Raji (cell line): ENCODE measurements around the gene TMPRSS9.
A peak's percentile ranks its signal among the peaks of the same experiment; 100 is the strongest.

Experiments
- POLR2A ChIP-seq: IDR thresholded peaks from 2 replicates; pipeline ENCODE4 v1.6.1; 2011; ENCODE audit warnings: low read depth, low read length, control low read depth; ENCODE audit not compliant: insufficient read depth

Gene TMPRSS9

DNA sequence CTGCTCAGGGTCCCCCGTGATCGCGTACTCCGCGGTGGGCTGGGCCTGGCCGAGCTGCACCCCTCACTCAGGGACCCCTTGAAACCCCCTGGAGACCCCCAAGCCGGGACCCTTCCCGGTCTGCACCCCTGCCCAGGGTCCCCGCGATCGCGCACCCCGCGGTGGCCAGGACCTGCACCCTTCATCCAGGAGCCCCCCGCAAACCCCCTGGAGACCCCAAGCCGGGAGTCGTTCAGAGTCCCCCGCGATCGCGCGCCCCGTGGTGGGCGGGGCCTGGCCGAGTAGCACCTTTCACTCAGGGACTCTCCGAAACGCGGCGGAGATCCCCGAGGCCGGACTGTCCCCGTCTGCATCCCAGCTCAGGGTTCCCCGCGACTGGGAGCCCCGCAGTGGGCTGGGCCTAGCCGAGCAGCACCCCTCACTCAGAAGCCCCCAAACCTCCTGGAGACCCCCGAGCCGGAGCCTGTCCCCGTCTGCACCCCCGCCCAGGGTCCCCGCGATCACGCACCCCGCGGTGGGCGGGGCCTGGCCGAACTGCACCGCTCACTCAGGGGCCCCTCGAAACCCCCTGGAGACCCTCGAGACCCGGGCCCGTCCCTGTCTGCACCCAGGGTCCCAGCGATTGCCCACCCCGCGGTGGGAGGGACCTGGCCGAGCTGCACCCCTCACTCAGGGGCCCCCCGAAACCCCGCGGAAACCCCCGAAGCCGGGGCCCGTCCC is 95.9 kb downstream of the TMPRSS9 start:
- TF ChIP-seq POLR2A: no peak

- no peak for TF ChIP-seq POLR2A
Measured at GRCh38 chr19:2457394-2458037, 97.5 kb downstream of the TMPRSS9 start.

DNA sequence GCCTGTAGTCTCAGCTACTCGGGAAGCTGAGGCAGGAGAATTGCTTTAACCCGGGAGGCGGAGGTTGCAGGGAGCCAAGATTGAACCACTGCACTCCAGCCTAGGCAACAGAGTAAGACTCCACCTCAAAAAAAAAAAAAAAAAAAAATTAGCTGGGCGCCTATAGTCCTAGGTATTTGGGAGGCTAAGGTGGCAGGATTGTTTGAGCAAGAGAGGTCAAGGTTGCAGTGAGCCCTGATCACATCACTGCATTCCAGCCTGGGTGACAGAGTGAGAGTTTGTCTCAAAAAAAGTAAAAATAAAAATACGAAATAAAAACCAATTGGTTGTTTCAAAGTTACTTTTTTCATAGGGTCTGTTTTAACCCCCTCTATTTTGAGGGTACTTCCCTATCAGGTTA is 98.0 kb downstream of the TMPRSS9 start:
- TF ChIP-seq POLR2A: no peak

- TF ChIP-seq POLR2A: no peak
Measured at GRCh38 chr19:2460245-2460644, 100.2 kb downstream of the TMPRSS9 start.

- 0 out of 2 replicates have a peak, but pooled peaks have one; percentile 37 for TF ChIP-seq POLR2A
Measured at GRCh38 chr19:2461751-2462634, 101.9 kb downstream of the TMPRSS9 start.

DNA sequence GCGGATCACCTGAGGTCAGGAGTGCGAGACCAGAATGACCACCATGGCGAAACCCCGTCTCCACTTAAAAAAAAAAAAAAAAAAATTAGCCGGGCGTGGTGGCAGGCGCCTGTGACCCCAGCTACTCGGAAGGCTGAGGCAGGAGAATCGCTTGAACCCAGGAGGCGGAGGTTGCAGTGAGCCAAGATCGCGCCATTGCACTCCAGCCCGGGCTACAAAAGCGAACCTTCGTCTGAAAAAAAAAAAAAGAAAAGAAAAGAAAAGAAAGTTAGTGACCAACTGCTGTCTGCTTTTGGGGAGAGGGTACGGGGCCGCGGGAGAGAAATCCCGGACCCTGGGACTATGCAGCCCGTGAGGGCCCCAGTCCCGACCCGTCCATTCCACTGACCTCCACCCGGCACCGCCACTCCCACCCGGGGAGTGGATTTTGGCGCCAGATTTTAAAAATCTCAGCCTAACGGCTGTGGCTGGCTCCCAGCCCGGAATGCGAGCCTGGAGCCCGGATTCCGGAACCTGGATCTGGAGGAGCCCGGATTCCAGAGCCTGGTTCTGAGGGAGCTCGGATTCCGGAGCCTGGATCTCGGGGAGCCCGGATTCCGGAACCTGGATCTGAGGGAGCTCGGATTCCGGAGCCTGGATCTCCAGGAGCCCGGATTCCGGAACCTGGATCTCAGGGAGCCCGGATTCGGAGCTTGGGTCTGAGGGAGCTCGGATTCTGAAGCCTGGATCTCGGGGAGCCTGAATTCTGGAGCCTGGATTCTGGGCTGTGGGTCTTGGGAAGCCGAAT is 102.8 kb downstream of the TMPRSS9 start:
- TF ChIP-seq POLR2A: no peak

DNA sequence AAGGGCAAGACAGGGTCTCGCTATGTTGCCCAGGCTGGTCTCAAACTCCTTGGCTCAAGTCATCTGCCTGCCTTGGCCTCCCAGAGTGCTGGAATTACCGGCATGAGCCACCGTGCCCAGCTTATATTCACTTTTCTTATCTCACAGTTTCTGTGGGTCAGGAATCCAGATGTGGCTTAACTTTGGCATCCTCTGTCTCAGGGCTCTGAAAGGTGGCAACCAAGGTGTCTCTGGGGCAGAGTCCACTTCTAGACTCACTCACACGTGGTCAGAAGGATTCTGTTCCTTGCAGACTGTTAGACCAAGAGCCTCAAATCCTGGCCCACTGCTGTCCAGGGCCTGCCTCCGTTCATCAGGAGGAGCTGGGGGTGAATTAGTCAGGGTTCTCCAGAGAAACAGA is 104.3 kb downstream of the TMPRSS9 start:
- TF ChIP-seq POLR2A: no peak

DNA sequence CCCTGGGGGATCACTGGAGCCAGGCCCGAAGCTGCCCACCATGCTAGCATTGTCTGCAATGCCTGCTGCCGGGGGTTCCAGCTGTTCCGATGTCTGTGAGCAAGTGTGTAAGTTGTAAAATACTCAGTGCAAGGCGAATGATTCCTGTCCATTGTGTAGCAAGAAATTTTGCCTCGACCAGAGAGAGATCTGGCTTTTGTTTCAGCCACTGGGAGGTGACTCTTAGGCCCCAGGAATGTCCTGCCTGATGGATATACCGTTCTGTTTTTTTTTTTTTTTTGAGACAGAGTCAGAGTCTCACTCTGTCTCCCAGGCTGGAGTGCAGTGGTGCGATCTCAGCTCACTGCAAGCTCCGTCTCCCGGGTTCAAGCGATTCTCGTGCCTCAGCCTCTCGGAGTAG is 108.5 kb downstream of the TMPRSS9 start:
- TF ChIP-seq POLR2A: no peak

GRCh38 chr19:2469102-2469914 is 109.2 kb downstream of the TMPRSS9 start:
- TF ChIP-seq POLR2A: no peak

DNA sequence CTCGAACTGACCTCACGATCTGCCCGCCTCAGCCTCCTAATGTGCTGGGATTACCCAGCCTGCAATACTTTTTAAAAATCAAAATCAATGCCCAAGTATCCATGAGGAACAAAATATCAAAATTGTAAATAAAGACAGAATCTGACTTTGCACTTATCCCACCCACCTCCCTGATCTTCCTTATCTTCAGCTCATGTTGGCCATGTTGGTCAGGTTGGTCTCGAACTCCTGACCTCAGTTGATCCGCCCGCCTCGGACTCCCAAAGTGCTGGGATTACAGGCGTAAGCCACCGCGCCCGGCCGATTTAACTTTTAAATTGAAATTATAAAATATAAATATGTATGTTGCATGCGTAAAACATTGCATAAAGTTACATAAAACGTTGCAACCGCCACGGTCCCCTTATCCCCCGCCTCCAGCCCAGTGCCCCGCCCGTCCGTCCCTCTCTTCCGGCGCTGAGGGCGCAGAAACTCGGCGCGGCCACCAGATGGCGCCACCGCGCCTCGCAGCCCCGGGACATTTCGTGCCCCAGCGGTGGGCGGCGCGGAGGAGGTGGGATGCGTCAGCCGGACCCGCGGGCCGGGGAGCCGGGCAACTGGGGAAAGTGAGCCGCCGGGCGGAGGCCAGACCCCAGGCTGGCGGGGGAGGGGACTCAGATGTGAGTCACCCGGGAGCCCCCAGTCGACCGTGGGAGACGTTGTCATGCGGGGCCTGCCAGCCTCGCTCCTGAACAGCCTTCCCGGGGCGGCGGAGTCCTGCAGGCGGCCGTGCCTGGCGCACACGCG is 114.4 kb downstream of the TMPRSS9 start:
- TF ChIP-seq POLR2A: peak; percentile 34; the same call in 1 of the 2 replicates

- 0 out of 2 replicates have a peak, but pooled peaks have one; percentile 11 for TF ChIP-seq POLR2A
Measured at GRCh38 chr19:2475018-2475701, 115.1 kb downstream of the TMPRSS9 start.
